Bronchial epithelial cell (primary cell): Measurements from ENCODE around the gene AGR2. TPM values are rescaled to one million over a fixed set of nuclear protein-coding genes. Genes with fewer than 3 reads are reported as not detected.
A peak's percentile ranks its signal among the peaks of the same experiment; 100 is the strongest.

Experiments
- DNase-seq: peaks from one replicate; pipeline ENCODE4 v3.0.0-alpha.2; 2010; ENCODE audit warnings: low read depth
- FAIRE-seq: peaks from 2 replicates; lab custom pipeline; 2011; peaks lifted over from hg19 to GRCh38; lab: Jason Lieb, UNC
- H3K27me3 ChIP-seq: 2 replicates; pipeline ENCODE4 v1.5.1; 2011; ENCODE audit warnings: low read length; ENCODE audit not compliant: control insufficient read depth, insufficient read depth
- H3K36me3 ChIP-seq: 2 replicates; pipeline ENCODE4 v1.5.1; 2011; ENCODE audit warnings: low read length; ENCODE audit not compliant: control insufficient read depth, insufficient read depth
- H3K4me3 ChIP-seq: 2 replicates; pipeline ENCODE4 v1.5.1; 2011; ENCODE audit warnings: mild to moderate bottlenecking, low read depth, low read length, control low read depth
- total RNA-seq: library from RNA; depleted of rRNA; stranded (reverse); fragments of >200 nt; gene quantifications from 2 replicates; pipeline ENCODE4 v1.2.1, GENCODE V29; 2014
- TF ChIP-seq, protein P1 (sequence below): IDR thresholded peaks from 2 replicates; pipeline ENCODE4 v1.5.1; 2011; ENCODE audit warnings: mild to moderate bottlenecking, moderate library complexity, low read length, control low read depth, inconsistent platforms; ENCODE audit not compliant: insufficient read depth, severe bottlenecking

AGR2 gene
- total RNA-seq, 1 donor from 2014 or later = 163 TPM

GRCh38 chr7:16847381-16847860, 42.6 kb upstream of the AGR2 start:
- H3K36me3 ChIP-seq = no peaks in the 10 kb centered on the region
- no peaks in the 10 kb centered on the region for H3K27me3 ChIP-seq
- DNase-seq (peak; percentile 68), FAIRE-seq (no peak)
- no peak overlapping the region for H3K4me3 ChIP-seq
- TF ChIP-seq, protein P1, sequence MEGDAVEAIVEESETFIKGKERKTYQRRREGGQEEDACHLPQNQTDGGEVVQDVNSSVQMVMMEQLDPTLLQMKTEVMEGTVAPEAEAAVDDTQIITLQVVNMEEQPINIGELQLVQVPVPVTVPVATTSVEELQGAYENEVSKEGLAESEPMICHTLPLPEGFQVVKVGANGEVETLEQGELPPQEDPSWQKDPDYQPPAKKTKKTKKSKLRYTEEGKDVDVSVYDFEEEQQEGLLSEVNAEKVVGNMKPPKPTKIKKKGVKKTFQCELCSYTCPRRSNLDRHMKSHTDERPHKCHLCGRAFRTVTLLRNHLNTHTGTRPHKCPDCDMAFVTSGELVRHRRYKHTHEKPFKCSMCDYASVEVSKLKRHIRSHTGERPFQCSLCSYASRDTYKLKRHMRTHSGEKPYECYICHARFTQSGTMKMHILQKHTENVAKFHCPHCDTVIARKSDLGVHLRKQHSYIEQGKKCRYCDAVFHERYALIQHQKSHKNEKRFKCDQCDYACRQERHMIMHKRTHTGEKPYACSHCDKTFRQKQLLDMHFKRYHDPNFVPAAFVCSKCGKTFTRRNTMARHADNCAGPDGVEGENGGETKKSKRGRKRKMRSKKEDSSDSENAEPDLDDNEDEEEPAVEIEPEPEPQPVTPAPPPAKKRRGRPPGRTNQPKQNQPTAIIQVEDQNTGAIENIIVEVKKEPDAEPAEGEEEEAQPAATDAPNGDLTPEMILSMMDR = no peak

DNA sequence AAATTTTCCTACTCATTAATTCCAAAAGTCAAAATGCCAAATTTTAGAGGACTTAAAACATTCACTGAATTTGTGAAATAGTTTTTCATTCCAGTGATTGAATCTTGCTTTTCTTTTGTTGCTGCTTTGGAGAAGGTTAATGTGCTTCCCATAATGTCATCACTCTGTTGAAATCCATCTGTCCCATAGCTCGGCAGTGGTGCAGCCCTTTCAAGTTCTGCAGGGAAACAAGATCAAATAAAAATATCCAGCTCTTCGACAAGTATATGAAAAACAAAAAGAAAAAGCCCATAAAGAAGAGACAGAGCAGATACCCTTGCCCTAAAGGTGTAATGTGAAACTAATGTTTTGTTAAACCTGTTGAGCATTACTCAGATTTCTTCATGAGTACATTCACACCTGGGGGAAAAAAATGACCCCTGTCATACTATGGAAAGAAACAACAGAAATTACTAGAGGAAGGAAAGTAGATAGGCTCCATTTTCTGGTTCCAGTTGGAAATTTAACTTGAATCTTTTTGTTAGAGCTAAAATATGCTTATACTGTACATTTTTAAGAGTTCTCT, 41.9 kb upstream of the AGR2 start:
- H3K36me3 ChIP-seq = no peaks in the 10 kb centered on the region
- FAIRE-seq (no peak), DNase-seq (peak; percentile 63)
- H3K27me3 ChIP-seq = no peaks in the 10 kb centered on the region
- H3K4me3 ChIP-seq = no peak overlapping the region
- TF ChIP-seq, protein P1 = no peak

DNA sequence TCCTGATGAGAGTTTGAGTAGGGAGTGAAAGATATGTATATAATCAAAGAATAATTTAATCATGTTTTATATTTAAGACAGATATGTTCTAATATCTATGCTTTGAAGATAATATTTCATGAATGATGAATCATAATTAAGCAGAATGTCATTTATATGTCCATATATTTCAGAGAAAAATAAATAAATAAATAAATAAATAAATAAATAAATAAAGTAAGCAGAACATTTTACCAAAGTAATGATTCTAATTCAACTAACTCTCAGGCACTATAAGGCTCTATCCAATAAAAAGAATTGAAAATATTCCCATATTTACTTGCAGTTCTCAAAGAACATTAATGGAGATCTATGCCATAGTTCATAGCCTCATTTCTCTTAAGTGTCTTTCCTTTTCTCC, 40.9 kb upstream of the AGR2 start:
- Histone ChIP-seq H3K4me3 (no peak overlapping the region), H3K36me3 (no peaks in the 10 kb centered on the region), H3K27me3 (no peaks in the 10 kb centered on the region)
- no peak for FAIRE-seq
- DNase-seq = no peak
- TF ChIP-seq, protein P1 = no peak

GRCh38 chr7:16841681-16842080, 36.9 kb upstream of the AGR2 start:
- H3K27me3 ChIP-seq = no peaks in the 10 kb centered on the region
- DNase-seq = no peak
- FAIRE-seq = peak; percentile 66
- H3K4me3 ChIP-seq = no peak overlapping the region
- no peaks in the 10 kb centered on the region for H3K36me3 ChIP-seq
- TF ChIP-seq, protein P1 = no peak

DNA sequence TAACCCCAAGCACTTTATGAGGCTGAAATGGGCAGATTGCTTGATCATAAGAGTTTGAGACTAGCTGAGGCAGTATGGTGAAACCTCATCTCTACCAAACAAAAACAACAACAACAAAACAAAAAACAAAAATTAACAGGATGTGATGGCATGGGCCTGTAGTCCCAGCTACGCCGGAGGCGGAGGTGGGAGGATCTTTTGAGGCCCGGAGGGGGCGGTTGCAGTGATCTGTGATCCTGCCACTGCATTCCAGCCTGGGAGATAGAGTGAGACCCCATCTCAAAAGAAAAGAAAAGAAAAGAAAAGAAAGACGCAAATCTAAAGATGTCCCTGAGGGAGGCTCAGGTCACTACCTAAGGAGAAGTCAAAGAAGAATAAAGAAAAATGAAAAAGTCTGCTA, 35.3 kb upstream of the AGR2 start:
- TF ChIP-seq, protein P1 = no peak
- no peak overlapping the region for H3K4me3 ChIP-seq
- H3K27me3 ChIP-seq = no peaks in the 10 kb centered on the region
- H3K36me3 ChIP-seq = no peaks in the 10 kb centered on the region
- no peak for FAIRE-seq
- DNase-seq = no peak

- Histone ChIP-seq H3K4me3 (no peak overlapping the region), H3K36me3 (no peaks in the 10 kb centered on the region), H3K27me3 (no peaks in the 10 kb centered on the region)
- DNase-seq (no peak), FAIRE-seq (no peak)
- TF ChIP-seq, protein P1 = no peak
These were observed 34.8 kb upstream of the AGR2 start for GRCh38 chr7:16839646-16840045.
